ENCODE data around the gene FOXP1.

The FOXP1 gene

DNA sequence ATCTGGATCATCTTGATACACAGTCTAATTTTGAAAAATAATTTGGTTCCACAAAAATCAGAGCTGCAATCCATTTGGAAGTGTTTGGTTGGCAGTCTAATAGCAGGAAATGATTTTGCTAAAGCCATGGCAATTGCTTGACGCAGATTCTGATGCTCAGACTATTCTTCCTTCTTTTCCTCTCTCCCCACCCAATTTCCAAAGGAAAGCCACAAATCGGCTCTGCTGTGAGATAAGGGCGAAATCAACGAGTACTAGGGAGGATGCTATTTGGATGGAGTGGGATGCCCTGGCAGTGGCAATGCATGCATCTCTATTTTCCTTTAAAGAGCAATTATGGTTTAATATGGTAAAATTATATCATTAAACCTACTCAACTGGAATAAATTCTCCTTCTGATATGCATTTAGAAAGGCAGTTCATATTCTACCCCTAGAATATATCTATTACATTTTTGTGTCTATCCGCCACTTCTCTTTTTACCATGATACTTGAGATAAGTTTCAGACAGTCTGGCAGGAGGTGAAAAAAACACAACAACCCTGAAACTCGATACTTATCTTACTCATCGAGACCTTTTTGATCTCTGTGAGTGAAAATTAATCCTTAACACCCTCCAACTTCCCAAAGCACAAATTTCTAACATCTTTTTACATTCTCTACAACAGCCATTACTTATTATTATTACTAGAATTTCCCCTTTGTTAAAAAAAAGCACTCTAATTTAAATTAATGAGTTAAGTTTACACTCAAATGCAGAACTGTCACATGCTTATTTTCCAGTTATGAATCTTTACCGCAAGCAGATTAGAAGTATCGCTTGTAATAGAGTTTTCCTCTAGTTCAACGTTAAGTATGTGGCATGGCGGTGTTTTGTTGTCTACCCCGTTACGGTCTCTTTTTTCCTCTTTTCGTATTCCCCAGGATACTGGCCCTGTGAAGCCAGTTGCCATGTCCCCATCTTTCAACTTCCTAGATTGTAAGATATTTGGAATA lies 433.3 kb downstream of the FOXP1 start:
- no peak for DNase-seq (ENCODE audit: low read depth in 2 of 2)

- DNase-seq (ENCODE audit: low read depth in 2 of 2), result no peak
These were observed 435.0 kb downstream of the FOXP1 start for GRCh38 chr3:71148455-71149060.

DNA sequence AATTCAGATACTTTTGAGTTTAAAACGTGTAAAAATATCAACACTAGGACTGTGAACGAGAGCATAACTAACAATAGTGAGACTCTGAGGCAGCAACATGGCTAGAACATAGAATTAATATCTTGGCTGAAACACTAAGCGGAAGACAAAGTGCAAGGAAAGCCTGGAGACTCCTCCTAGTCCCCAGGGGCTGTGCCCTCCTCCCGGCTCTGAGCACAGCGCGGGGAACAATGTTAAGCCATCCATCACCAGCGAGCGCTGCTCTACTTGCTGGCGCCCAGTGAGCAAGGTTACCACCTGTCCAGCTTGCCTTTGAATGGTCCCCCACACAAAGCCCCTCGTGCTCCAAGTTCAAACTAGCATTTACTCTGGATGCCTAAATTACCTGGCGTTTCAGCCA lies 436.9 kb downstream of the FOXP1 start:
- DNase-seq (ENCODE audit: low read depth in 2 of 2), result no peak

DNA sequence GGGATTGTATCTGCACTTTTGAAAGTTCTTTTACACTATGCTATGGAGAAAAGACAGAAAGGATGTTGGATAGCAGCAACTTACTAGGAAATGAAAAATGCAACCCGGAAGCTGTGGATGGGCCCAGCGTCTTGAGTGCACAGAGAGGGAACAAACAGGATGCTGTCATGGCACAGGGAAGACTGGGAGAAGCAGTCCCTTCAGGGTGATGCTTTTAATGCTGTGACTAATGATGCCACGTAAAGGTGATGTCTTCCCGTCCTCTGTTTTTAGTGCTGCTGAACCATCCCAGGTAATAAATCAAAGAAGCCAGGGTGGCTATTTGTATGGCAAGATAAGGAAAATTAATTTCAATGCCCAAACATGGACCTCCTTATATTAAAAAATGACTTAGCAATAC lies 437.6 kb downstream of the FOXP1 start:
- DNase-seq (ENCODE audit: low read depth in 2 of 2), result no peak

DNA sequence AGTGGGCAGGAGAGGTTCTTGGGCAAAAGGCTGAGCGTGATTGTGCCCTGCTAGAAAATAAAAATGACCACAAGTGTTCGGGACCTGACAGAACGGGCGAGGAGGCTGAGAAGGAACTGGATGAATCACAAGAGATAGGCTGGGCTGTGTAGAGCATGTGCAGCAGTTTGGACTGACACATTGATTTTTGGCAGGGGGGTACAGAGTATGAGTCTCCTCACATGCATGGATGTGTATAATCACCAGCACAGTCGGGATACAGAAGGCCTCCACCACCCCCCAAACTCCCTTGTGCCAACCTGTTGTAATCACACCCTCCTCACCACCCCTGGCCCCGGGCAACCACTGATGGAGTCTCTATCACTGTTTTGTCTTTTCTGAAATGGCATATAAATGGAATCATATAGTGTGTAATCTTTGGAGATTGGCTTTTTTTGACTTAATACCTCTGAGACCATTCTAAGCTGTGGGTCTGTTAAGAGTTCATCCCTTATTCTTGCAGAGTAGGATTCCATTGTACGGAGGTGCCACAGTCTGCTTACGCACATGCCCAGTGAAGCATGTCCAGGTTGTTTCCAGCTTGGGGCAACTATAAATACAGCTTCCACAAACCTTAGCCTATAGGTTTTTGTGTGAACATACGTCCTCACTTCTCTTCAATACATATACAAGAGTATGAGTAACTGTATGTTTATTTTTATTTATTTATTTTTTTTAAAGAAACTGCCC lies 438.8 kb downstream of the FOXP1 start:
- DNase-seq (ENCODE audit: low read depth in 2 of 2), result no peak

GRCh38 chr3:71143493-71143892 lies 440.0 kb downstream of the FOXP1 start:
- DNase-seq (ENCODE audit: low read depth in 2 of 2), result no peak

- no peak for DNase-seq (ENCODE audit: low read depth in 2 of 2)
These were observed 440.9 kb downstream of the FOXP1 start for GRCh38 chr3:71142441-71143161.

GRCh38 chr3:71140477-71140876 lies 443.1 kb downstream of the FOXP1 start:
- DNase-seq (ENCODE audit: low read depth in 2 of 2), result no peak

GRCh38 chr3:71139496-71139895 lies 444.0 kb downstream of the FOXP1 start:
- DNase-seq (ENCODE audit: low read depth in 2 of 2), result no peak

GRCh38 chr3:71138410-71138809 lies 445.1 kb downstream of the FOXP1 start:
- DNase-seq (ENCODE audit: low read depth in 2 of 2), result no peak

GRCh38 chr3:71136276-71136675 lies 447.3 kb downstream of the FOXP1 start:
- DNase-seq (ENCODE audit: low read depth in 2 of 2), result no peak

DNA sequence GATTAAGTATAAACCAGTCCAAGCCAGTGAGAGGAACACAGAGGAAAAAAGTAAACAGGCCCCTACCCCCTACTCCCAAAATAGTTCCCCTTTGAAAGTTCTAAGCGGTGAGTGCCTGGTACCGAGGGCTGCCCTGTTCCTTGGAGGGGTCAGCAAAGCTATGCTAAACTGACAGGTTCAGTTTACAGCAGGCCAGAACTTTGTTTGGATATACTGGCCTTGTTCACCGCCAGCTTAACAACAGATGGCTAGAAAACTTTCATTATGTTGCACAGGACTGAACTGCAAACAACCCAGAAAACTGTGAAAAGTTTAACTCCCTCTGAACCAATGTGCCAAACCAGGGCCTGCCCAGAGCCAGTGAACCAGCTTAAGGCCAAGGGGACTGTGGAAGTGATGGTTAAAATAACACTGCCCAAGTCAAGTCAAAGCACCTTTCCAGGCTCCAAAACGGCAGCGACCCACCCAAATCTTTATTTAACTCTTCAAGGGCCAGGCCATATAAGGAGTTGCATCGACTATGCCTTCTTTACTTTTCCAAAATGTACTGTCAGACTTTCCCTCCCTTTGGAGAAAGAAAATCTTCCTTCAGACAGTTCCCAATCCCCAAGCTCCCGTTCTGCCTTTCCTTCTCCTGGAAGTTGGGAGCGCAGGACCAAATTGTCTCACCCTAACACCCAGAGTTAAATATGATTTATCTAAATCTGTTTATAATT lies 448.0 kb downstream of the FOXP1 start:
- DNase-seq (ENCODE audit: low read depth in 2 of 2), result no peak

GRCh38 chr3:71134521-71134920 lies 449.0 kb downstream of the FOXP1 start:
- no peak for DNase-seq (ENCODE audit: low read depth in 2 of 2)

DNA sequence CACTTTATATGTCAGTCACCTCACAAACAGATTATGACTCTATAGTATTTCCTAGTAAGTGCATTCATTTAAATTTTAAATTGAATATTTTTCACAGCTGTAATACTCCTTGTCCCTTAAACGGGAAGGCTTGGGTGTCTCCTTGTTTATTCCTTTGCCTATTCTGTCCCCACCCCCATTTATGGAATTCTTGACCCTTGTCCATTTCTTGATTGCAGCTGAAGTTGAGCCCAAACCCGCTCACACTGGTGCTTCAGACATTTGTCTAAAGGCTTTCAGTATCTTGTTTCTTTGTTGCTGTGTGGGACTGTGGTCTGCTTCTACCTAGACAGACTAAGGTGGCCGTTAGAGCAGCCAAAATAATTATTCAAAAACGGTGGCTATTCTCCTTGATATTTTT lies 449.7 kb downstream of the FOXP1 start:
- DNase-seq (ENCODE audit: low read depth in 2 of 2), result no peak

GRCh38 chr3:71132995-71133730 lies 450.4 kb downstream of the FOXP1 start:
- no peak for DNase-seq (ENCODE audit: low read depth in 2 of 2)

GRCh38 chr3:71131375-71132314 lies 451.9 kb downstream of the FOXP1 start:
- no peak for DNase-seq (ENCODE audit: low read depth in 2 of 2)

- DNase-seq (ENCODE audit: low read depth in 2 of 2), result peak; percentile 36 to 42
These were observed 452.8 kb downstream of the FOXP1 start for GRCh38 chr3:71130471-71131374.
